HG03432 (cell line): ENCODE results near the gene SLC6A19.
"Not testable (repeated sequence)": the region's sequence is repeated elsewhere in the genome, so short reads cannot be mapped to it uniquely, and the experiment has no call there.

Source experiments
- ATAC-seq: cut with Tn5 transposase; IDR thresholded peaks from one replicate; pipeline ENCODE4 v1.9.1; 2021; ENCODE audit warnings: mild to moderate bottlenecking, moderate library complexity; ENCODE audit not compliant: unreplicated experiment

SLC6A19 gene

DNA sequence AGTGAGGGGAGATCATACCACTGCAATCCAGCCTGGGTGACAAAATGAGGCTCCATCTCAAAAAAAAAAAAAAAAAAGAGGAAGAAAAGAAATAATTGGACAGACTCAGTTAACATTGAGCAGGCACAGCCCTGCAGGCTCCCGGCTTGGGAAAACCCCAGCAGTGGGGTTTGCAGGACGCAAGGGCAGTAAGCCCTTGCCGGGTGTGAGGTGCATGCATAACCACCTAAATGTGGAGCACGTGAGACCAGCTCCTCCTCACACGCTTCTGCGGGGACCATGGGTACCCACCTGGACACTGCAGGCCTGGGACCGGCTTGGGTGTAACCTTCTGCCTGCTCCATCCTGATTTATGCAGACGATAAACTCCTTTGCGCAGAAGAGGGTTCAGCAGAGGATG, 19.0 kb downstream of the SLC6A19 start:
- no peak for ATAC-seq

DNA sequence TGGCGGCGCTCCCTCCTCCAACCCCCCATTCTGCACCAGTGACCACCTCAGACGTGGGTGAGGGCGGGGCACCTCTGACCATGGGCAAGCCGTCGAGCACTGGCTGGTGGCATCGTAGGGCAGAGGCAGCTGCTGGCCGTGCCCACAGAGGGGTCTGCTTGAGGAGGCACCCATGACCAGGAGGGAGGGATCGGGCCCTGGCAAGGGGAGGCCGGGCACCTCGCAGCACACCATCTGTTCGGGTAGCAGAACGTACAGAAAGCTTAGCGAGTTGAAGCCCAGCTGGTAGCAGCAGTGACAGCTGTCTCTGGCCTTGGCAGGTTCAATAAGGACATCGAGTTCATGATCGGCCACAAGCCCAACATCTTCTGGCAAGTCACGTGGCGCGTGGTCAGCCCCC, 19.4 kb downstream of the SLC6A19 start:
- no peak for ATAC-seq

DNA sequence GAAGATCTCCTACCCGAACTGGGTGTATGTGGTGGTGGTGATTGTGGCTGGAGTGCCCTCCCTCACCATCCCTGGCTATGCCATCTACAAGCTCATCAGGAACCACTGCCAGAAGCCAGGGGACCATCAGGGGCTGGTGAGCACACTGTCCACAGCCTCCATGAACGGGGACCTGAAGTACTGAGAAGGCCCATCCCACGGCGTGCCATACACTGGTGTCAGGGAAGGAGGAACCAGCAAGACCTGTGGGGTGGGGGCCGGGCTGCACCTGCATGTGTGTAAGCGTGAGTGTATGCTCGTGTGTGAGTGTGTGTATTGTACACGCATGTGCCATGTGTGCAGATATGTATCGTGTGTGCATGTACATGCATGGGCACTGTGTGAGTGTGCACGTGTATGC, 20.3 kb downstream of the SLC6A19 start:
- no peak for ATAC-seq

GRCh38 chr5:1222147-1222546, 20.8 kb downstream of the SLC6A19 start:
- no peak for ATAC-seq

- no peak for ATAC-seq
Observed at GRCh38 chr5:1222621-1223277, 21.4 kb downstream of the SLC6A19 start.

DNA sequence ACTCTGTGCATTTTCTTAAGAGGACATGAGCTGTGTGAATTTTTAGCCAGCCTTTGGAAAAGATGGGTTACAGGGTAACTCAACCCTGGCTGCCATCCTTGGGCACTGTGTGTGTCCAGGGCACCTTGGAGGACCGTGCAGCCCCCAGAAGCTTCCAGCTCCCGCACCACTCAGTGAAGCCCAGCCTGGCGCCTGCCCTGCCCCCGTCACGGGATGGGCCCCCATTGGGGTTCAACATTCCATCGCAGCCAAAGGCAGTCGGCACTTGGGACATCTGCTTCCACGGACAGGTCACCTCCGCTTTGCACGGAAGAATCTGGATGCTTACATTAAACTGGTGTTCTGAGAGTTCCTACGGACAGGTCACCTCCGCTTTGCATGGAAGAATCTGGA, 21.9 kb downstream of the SLC6A19 start:
- no peak for ATAC-seq

DNA sequence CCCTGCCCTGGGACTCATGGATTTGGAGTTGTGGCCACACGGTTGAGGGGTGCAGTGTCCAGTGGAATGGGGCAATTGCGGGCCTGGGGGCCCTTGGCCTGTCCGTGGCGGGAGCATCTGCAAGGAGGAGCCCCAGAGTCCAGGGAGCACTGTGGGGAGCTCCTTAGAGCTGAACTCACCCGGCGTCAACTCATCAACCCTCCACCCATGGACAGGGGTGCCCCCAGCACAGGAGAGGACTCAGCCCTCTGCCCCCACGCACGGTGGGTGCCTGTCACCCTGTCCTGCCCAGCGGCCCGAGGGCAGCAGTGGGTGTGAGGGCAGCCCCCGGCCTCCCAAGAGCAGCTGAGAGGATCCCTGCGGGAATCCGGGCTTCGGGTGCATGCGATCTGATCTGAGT, 23.2 kb downstream of the SLC6A19 start:
- ATAC-seq: no peak

GRCh38 chr5:1225081-1225480, 23.7 kb downstream of the SLC6A19 start, which contains the start of gene SLC6A18:
SLC6A18 (plus strand) TSS chr5:1225381; CDS start chr5:1225478, 97 bp downstream.
- ATAC-seq: no peak

DNA sequence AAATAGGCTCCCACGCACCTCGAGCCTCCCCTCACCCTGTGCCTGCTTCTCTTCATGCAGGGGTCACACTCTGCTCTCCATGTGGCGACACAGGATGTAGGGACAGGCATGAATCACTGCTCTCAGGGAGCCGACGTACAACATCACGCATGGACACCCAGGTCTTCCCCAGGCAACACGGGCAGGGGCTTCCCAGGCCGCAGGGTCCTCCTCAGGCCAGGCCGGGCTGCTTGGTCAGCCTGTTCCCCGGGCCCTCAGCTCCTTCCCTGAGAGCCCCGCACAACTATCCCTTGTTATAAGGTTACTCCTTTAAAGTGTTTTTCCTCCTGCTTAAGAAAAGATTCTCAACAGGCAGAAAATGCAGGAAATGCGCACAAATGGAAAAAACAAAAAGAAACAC, 24.8 kb downstream of the SLC6A19 start:
- no peak for ATAC-seq

DNA sequence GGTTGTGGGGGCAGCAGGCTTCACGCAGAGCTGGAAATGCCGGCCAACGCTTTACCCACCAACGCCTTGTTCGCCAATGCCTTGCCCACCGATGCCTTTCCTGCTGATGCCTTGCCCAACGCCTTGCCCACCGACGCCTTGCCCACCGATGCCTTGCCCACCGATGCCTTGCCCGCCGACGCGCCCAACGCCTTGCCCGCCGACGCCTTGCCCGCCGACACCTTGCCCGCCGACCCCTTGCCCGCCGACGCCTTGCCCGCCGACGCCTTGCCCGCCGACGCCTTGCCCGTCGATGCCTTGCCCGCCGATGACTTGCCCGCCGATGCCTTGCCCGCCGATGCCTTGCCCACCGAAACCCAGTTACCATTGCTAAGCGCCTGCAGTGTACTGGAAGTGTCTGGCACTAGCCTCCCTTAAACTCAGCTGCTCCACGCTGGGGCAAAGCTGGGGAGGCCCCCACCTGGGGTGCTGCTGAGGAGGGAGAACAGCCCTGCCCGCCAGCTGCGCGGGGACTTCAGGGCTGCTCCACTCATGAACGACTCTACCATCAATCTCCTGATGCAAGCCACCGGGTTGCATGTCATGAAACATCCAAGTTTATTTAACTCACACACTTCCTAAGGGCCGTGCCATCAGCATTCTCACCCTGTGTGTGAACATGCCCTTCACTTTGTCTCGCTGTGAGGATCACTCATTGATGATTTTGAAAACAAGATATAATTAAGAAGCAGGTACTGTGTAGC, 25.6 kb downstream of the SLC6A19 start:
- no peak for ATAC-seq

DNA sequence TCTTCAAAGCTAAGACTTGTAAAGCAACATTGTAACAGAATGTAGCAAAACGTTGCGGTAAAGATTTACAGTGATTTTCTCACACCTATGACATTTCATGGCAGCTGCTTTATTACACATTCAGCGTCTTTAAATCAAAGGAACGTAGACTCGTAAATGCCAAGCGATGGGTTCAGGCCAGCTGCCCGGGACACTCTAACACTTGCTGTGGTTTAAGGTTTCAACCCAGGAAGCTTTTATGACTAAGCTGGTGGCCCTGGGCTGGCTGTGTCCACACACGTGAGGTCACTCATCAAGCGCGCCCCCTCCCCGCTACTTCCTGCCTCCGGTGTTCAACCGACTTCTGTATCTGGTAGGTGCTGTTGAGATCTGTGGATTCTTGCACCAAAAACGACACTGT, 26.3 kb downstream of the SLC6A19 start:
- no peak for ATAC-seq

GRCh38 chr5:1228120-1228519, 26.7 kb downstream of the SLC6A19 start:
- ATAC-seq: no peak

DNA sequence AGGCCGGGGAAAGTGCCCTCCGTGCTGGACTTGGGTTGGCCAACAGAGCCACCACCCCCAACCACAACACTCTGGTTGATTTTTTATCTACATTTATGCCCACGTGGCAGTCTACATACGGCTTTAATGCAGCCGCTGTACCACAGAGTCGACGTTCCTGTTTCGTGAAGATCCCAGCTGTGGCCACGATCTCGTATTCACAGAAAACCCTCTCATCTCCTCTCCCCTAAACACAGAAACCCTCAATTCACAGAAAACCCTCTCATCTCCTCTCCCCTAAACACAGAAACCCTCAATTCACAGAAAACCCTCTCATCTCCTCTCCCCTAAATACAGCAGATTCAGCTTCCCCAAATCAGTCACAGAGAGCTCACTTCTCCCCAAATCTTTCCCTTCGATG, 27.6 kb downstream of the SLC6A19 start:
- not testable (repeated sequence) for ATAC-seq

- no peak for ATAC-seq
Observed at GRCh38 chr5:1229822-1230221, 28.4 kb downstream of the SLC6A19 start.

- ATAC-seq: no peak
Observed at GRCh38 chr5:1230551-1230950, 29.2 kb downstream of the SLC6A19 start.

GRCh38 chr5:1231354-1231905, 30.0 kb downstream of the SLC6A19 start:
- no peak for ATAC-seq

GRCh38 chr5:1232780-1233179, 31.4 kb downstream of the SLC6A19 start:
- ATAC-seq: no peak

GRCh38 chr5:1235379-1235778, 34.0 kb downstream of the SLC6A19 start:
- ATAC-seq: no peak

- no peak for ATAC-seq
Observed at GRCh38 chr5:1235838-1236237, 34.4 kb downstream of the SLC6A19 start.

- ATAC-seq: no peak
Observed at GRCh38 chr5:1239505-1240251, 38.3 kb downstream of the SLC6A19 start.

- no peak for ATAC-seq
Observed at GRCh38 chr5:1240496-1241260, 39.3 kb downstream of the SLC6A19 start.
